CD4-positive, alpha-beta T cell treated with Interleukin-21 for 1 hour (primary cell): ENCODE data around the gene GNAI1.

Experiments
- DNase-seq: peaks from one replicate; pipeline ENCODE4 v3.0.0-alpha.2; 2020

Gene GNAI1

GRCh38 chr7:80257756-80258155 lies 123.1 kb downstream of the GNAI1 start:
- no peak for DNase-seq

DNA sequence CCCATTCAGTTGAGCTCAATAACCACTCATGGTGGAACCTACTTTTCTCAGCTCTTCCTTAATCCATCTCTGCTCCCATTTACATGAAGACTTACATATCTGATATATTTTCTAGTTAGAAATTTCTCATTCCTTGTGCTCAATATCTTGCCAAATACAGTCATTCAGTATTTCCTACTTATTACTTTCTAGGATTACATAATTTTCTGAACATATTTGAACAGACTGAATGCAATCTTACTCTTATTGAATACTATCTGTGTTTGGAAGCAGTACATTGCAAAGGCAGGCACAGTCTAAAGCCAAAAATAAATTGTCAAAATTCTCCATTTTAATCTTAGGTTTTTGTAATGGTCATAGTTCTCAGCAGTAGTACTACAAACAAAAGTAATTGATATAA lies 126.0 kb downstream of the GNAI1 start:
- DNase-seq: no peak

GRCh38 chr7:80263333-80263732 lies 128.7 kb downstream of the GNAI1 start:
- no peak for DNase-seq

DNA sequence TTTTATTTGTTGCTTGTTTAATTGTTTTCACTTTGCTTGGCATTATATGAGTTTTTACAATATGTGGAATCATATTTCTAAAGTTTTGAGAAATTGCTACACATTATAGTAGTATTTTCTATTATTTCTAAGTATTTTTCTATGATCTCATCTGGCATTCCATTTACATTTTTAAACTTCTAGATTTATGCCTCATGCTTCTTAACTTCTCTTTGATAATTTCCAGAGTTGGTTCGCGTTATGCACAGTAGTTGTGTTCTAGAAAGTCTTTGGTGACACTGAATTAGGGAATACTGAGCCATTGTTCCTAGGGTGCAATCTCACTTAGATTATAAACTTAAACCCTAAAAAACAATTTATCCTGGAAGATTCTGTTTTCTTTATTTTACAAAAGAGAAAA lies 129.2 kb downstream of the GNAI1 start:
- no peak for DNase-seq

GRCh38 chr7:80264769-80265495 lies 130.3 kb downstream of the GNAI1 start:
- no peak for DNase-seq

- no peak for DNase-seq
Measured at GRCh38 chr7:80272560-80273239, 138.1 kb downstream of the GNAI1 start.

- DNase-seq: no peak
Measured at GRCh38 chr7:80273327-80273726, 138.7 kb downstream of the GNAI1 start.

DNA sequence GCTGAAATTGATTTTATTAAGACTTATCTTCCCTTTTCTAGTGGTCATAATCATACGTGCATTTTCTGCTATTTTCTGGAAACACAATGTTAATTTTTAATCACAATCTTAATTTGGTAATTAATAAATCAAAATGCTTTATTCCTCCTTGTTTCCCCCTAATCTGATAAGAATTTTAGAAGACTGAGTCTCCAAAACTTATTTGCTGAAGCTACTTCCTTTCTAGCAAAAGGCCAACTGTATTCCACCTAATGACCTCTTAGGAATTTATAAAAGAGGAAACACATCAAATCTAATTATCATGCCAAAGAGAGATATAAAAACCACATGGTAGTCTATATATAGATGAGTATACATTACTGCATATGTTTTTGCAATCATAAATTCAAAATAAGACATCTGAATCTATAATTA lies 140.6 kb downstream of the GNAI1 start:
- DNase-seq: no peak
